ENCODE measurements around the gene ATOSB. TPM values are rescaled to one million over a fixed set of nuclear protein-coding genes. Genes with fewer than 3 reads are reported as not detected.

The ATOSB gene
- polyA plus RNA-seq, 3 donors: 11.1 to 15.1 (median 12.9) TPM

- DNase-seq (ENCODE audit: extremely low read depth in 1 of 11, low read depth in 9 of 11, low spot score in 4 of 11): peak in 10 of 11 donors; percentile 89 to 97 (median 92)
Observed at GRCh38 chr9:35102769-35103659, 12.6 kb downstream of the ATOSB start, which contains the start of gene STOML2. STOML2 (minus strand) TSS chr9:35103131; CDS start chr9:35103094, 37 bp downstream.

- no peak for DNase-seq (ENCODE audit: extremely low read depth in 1 of 11, low read depth in 9 of 11, low spot score in 4 of 11)
Observed at GRCh38 chr9:35102465-35102768, 13.2 kb downstream of the ATOSB start.

- DNase-seq (ENCODE audit: extremely low read depth in 1 of 11, low read depth in 9 of 11, low spot score in 4 of 11): no peak
Observed at GRCh38 chr9:35097573-35097972, 18.1 kb downstream of the ATOSB start.

- peak in 8 of 11 donors; percentile 65 to 85 (median 80) for DNase-seq (ENCODE audit: extremely low read depth in 1 of 11, low read depth in 9 of 11, low spot score in 4 of 11)
Observed at GRCh38 chr9:35096035-35096849, 19.4 kb downstream of the ATOSB start, which contains the start of gene PIGO. PIGO (minus strand) TSS chr9:35096591; CDS start chr9:35095565, 1,026 bp downstream.

- no peak for DNase-seq (ENCODE audit: extremely low read depth in 1 of 11, low read depth in 9 of 11, low spot score in 4 of 11)
Observed at GRCh38 chr9:35091536-35091935, 24.1 kb downstream of the ATOSB start.

GRCh38 chr9:35089434-35089833 lies 26.2 kb downstream of the ATOSB start:
- DNase-seq (ENCODE audit: extremely low read depth in 1 of 11, low read depth in 9 of 11, low spot score in 4 of 11): no peak

- no peak for DNase-seq (ENCODE audit: extremely low read depth in 1 of 11, low read depth in 9 of 11, low spot score in 4 of 11)
Observed at GRCh38 chr9:35085078-35085477, 30.6 kb downstream of the ATOSB start.

- peak; percentile 82 to 91 (median 87) for DNase-seq (ENCODE audit: extremely low read depth in 1 of 11, low read depth in 9 of 11, low spot score in 4 of 11)
Observed at GRCh38 chr9:35079426-35080341, 36.0 kb downstream of the ATOSB start, which contains the start of gene FANCG. FANCG (minus strand) TSS chr9:35079942; CDS start chr9:35079524, 418 bp downstream.

- DNase-seq (ENCODE audit: extremely low read depth in 1 of 11, low read depth in 9 of 11, low spot score in 4 of 11): no peak
Observed at GRCh38 chr9:35079041-35079425, 36.6 kb downstream of the ATOSB start.

- DNase-seq (ENCODE audit: extremely low read depth in 1 of 11, low read depth in 9 of 11, low spot score in 4 of 11): no peak
Observed at GRCh38 chr9:35078066-35078465, 37.6 kb downstream of the ATOSB start.

GRCh38 chr9:35076848-35077247 lies 38.8 kb downstream of the ATOSB start:
- no peak for DNase-seq (ENCODE audit: extremely low read depth in 1 of 11, low read depth in 9 of 11, low spot score in 4 of 11)

GRCh38 chr9:35075358-35075757 lies 40.3 kb downstream of the ATOSB start:
- no peak for DNase-seq (ENCODE audit: extremely low read depth in 1 of 11, low read depth in 9 of 11, low spot score in 4 of 11)

GRCh38 chr9:35074791-35075190 lies 40.9 kb downstream of the ATOSB start:
- no peak for DNase-seq (ENCODE audit: extremely low read depth in 1 of 11, low read depth in 9 of 11, low spot score in 4 of 11)

- DNase-seq (ENCODE audit: extremely low read depth in 1 of 11, low read depth in 9 of 11, low spot score in 4 of 11): no peak
Observed at GRCh38 chr9:35074141-35074540, 41.5 kb downstream of the ATOSB start.

- DNase-seq (ENCODE audit: extremely low read depth in 1 of 11, low read depth in 9 of 11, low spot score in 4 of 11): no peak
Observed at GRCh38 chr9:35073279-35073612, 42.4 kb downstream of the ATOSB start.

GRCh38 chr9:35072461-35073278 lies 43.0 kb downstream of the ATOSB start, which contains the start of gene VCP:
VCP (minus strand) TSS chr9:35072625; CDS start chr9:35072353, 272 bp downstream.
- DNase-seq (ENCODE audit: extremely low read depth in 1 of 11, low read depth in 9 of 11, low spot score in 4 of 11): peak; percentile 93 to 98 (median 96)

- peak; percentile 60 to 79 (median 72) for DNase-seq (ENCODE audit: extremely low read depth in 1 of 11, low read depth in 9 of 11, low spot score in 4 of 11)
Observed at GRCh38 chr9:35071814-35072460, 43.7 kb downstream of the ATOSB start.
